ENCODE measurements around the gene PDE8A. TPM values are rescaled to one million over a fixed set of nuclear protein-coding genes. Genes with fewer than 3 reads are reported as not detected.

Gene PDE8A
- total RNA-seq, 1 donor from 2014 or later, result 22.9 TPM

DNA sequence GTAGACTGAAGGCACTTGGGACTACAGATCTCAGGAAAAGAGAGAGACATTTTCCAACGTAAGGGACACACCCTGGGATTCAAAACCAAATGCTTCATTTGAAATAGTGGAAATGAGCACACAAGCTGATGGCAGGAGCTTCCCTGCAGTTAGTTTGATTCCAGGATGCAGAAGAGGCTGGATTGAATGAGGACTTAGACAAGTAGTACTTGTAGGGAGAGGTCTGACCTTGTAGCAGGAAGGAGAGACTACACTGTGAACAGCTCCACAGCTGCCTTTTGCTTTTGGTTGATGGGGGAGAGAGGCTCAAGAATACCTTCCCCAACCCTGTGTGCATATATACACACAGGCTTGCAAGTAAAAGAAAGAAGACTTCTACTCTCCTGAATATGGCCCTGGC is 51.5 kb downstream of the PDE8A start:
- intact Hi-C loops (cut with DNase I), result no loop called here
- TF ChIP-seq, protein P1, sequence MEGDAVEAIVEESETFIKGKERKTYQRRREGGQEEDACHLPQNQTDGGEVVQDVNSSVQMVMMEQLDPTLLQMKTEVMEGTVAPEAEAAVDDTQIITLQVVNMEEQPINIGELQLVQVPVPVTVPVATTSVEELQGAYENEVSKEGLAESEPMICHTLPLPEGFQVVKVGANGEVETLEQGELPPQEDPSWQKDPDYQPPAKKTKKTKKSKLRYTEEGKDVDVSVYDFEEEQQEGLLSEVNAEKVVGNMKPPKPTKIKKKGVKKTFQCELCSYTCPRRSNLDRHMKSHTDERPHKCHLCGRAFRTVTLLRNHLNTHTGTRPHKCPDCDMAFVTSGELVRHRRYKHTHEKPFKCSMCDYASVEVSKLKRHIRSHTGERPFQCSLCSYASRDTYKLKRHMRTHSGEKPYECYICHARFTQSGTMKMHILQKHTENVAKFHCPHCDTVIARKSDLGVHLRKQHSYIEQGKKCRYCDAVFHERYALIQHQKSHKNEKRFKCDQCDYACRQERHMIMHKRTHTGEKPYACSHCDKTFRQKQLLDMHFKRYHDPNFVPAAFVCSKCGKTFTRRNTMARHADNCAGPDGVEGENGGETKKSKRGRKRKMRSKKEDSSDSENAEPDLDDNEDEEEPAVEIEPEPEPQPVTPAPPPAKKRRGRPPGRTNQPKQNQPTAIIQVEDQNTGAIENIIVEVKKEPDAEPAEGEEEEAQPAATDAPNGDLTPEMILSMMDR (IDR thresholded peaks at IDR 0.05), result no peak
- H3K36me3 ChIP-seq, result no peaks in the 10 kb centered on the region
- H3K27me3 ChIP-seq, result no peaks in the 10 kb centered on the region
- peaks cover 0 to 4% of the 10 kb centered on the region in 2 donors for H3K4me1 ChIP-seq
- no peak for DNase-seq (ENCODE audit: low spot score in 2 of 2)
- no peak overlapping the region for H3K27ac ChIP-seq
- H3K9me3 ChIP-seq, result no peaks in the 10 kb centered on the region
- no peak overlapping the region for H3K4me3 ChIP-seq

DNA sequence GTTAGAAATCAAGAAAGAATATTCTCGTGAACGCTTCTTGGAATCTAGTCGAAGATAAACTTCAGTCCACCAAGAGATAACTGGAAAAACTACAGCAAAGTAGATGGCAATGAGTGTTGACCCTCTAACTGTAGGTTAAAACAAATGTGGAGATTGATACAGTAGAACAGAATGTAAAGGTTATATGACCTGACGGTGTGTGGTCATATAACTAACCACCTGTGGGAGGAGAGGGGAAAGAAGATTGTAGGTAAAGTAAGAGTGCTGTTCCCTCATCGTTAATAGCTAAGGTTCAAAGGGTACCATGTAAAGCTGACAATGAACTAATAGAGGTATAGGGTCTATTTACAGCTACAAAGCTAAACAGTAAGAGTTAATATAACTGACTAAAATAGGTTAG is 52.6 kb downstream of the PDE8A start:
- DNase-seq (ENCODE audit: low spot score in 2 of 2), result no peak
- Histone ChIP-seq H3K36me3 (no peaks in the 10 kb centered on the region), H3K4me1 (peaks cover 0 to 3% of the 10 kb centered on the region in 2 donors), H3K9me3 (no peaks in the 10 kb centered on the region), H3K27me3 (no peaks in the 10 kb centered on the region), H3K4me3 (no peak overlapping the region), H3K27ac (no peak overlapping the region)
- TF ChIP-seq, protein P1 (IDR thresholded peaks at IDR 0.05), result no peak
- intact Hi-C loops (cut with DNase I), result no loop called here

DNA sequence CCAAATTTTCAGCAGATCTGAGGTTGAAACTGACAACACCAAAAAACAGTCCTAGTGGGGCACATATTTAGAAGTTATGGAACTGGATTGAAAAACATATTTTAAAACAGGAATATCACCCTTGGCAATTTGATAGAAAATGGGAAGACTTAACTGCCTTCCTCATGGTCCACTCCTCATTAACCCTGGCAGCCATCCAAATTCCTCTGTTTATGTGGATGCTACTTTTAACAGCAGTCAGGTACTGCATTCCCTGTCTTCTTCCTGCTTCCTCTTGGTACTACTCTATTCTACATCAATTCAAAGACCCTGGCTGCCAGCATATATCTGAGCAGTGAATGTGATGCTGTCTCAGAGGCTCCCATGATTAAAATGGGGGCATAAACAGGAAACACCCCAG is 54.3 kb downstream of the PDE8A start:
- Histone ChIP-seq H3K4me3 (no peak overlapping the region), H3K4me1 (no peaks in the 10 kb centered on the region), H3K27me3 (no peaks in the 10 kb centered on the region), H3K27ac (no peak overlapping the region), H3K36me3 (no peaks in the 10 kb centered on the region), H3K9me3 (no peaks in the 10 kb centered on the region)
- intact Hi-C loops (cut with DNase I), result no loop called here
- DNase-seq (ENCODE audit: low spot score in 2 of 2), result no peak
- TF ChIP-seq, protein P1 (IDR thresholded peaks at IDR 0.05), result no peak

DNA sequence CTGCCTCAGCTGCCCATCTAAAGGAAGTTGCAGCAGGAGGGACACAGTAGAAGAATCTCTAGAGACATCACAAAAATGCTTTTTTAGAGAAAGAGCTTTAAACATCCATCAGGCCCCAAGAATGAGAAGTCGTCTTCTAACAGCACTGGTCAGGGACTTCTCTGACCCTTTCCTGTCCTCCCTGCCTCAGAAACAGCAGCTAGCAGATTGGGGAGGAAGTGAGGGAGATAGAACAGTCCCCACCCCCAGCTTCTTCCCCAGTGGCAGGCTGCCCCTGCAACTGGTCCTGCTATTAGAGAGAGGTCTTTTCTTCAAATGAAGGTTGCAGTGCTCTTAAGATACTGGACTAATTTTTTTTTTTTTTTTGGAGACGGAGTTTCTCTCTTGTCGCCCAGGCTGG is 55.1 kb downstream of the PDE8A start:
- Histone ChIP-seq H3K4me1 (no peaks in the 10 kb centered on the region), H3K4me3 (no peak overlapping the region), H3K27me3 (no peaks in the 10 kb centered on the region), H3K9me3 (no peaks in the 10 kb centered on the region), H3K36me3 (no peaks in the 10 kb centered on the region), H3K27ac (no peak overlapping the region)
- no peak for DNase-seq (ENCODE audit: low spot score in 2 of 2)
- TF ChIP-seq, protein P1 (IDR thresholded peaks at IDR 0.05), result no peak
- intact Hi-C loops (cut with DNase I), result no loop called here

DNA sequence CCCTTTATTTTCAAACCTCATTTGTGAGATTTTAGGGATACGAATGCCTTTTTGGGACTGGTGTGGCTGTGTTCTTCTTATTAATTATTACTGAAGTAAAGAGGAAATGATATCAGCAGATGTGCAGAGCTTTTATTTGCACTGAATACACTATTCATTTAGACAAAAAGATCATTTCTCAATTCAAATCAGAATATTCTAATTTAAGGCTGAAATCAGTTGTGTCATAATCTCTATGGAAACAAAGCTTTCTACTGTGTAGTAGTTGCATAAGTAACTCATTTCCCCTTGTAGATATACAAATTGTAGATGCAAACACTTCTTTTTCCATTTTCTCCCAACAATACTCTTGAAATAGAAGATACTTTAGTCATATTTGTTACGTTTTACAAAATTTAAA is 56.0 kb downstream of the PDE8A start:
- no peaks in the 10 kb centered on the region for H3K9me3 ChIP-seq
- H3K27ac ChIP-seq, result no peak overlapping the region
- no peaks in the 10 kb centered on the region for H3K4me1 ChIP-seq
- H3K36me3 ChIP-seq, result no peaks in the 10 kb centered on the region
- no peaks in the 10 kb centered on the region for H3K27me3 ChIP-seq
- TF ChIP-seq, protein P1 (IDR thresholded peaks at IDR 0.05), result no peak
- intact Hi-C loops (cut with DNase I), result no loop called here
- H3K4me3 ChIP-seq, result no peak overlapping the region
- no peak for DNase-seq (ENCODE audit: low spot score in 2 of 2)

DNA sequence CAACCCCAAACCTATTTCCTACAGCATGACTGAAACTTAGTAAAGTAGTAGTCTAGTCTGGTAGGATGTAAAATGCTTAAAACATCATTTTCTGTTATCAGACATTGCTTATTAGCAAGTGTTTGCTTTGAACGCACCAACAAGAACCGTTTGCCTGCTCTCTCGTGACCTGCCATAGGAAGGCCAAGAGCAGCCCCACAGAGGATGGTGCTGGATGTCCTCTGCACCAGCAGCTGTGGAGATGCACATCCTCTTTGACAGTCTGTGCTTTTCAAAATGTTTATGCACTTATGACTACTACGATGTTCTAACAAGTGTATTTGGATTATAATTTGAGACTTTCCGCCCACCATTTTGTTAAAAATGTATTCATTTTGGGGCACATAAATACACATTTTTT is 59.6 kb downstream of the PDE8A start:
- intact Hi-C loops (cut with DNase I), result loop anchor here (10.0 kb wide), 1 partner anchor 176 kb away; no protein-coding TSS in a partner anchor
- Histone ChIP-seq H3K4me1 (no peaks in the 10 kb centered on the region), H3K9me3 (no peaks in the 10 kb centered on the region), H3K27ac (no peak overlapping the region), H3K4me3 (no peak overlapping the region), H3K36me3 (no peaks in the 10 kb centered on the region), H3K27me3 (no peaks in the 10 kb centered on the region)
- no peak for DNase-seq (ENCODE audit: low spot score in 2 of 2)
- TF ChIP-seq, protein P1 (IDR thresholded peaks at IDR 0.05), result no peak

All from ascending aorta (tissue), 2 donors.